Cortex of kidney (tissue), 1 donor: ENCODE data around the gene SLC6A5.

Experiments used
- DNase-seq: peaks from one replicate; lab custom pipeline; 2025; lab: John Stamatoyannopoulos, UW

The SLC6A5 gene

DNA sequence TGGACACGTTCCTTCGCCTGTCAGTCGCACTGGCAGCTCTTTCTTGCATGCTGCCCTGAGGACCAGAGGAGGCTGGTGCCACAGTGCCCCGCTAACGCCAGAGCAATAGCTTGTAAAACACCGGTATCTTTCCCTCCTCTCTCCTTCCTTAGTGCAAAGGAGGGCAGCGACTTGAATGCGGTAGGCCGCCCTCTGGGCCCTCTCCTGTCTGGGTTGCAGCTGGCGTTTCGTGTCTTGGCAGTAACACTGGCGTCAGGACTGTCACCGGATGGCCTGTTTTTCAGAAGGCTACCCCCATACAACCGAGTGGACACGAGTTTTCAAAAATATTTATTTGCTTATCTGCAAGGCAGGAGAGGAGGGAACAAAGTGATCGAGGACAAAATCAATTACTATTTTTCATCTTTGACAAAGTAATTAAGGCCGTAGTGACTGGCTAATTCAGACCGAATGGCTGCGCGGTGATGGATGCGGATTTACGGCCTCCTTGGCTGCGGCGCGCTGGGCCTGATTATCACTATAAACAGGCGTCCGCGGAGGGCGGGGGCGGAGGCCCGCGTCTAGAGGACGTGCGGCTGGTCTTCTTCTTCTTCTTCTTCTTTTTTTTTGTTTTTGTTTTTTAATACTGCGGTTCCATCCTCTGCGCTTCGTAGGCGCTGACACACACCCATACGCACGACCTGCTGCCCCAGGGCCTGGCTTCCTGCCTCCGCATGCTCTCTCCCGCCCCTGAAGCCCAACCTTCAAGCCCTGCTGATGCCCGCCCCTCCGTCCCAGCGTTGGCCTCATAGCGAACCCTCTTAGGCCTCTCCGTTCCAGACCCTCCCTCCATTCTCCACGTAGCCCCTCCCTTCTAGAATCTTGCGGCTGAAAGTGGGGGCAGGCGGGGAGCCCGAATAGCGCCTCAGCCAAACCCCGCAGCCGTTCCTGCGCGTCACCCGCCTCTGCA is 2.9 kb upstream of the SLC6A5 start:
- no peak for DNase-seq

DNA sequence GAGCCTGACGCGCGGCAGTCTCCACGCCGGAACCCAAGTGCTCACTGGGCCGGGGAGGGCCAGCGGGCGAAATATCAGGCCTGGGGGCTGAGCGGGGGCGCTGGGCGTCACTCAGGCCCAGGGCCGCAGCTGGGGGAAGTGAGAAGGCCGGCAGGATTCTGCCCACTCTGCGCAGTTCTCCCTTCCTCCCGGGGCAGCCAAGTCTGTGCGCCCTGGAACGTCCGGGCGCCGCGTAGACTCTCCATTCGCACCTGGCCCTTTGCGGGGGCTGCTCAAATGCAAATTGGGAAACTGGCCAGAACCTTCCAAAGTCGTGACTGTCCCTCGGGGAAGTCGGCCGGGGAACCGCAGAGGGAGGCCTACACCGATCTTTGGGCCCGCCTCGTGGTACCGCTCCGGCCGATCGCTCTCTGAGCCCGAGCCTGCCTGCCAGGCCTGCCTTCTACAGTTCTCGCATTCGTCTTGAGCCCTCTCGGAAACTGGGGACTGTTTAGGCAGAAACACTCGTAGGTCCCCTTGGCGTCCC is 2.2 kb upstream of the SLC6A5 start:
- DNase-seq: no peak

DNA sequence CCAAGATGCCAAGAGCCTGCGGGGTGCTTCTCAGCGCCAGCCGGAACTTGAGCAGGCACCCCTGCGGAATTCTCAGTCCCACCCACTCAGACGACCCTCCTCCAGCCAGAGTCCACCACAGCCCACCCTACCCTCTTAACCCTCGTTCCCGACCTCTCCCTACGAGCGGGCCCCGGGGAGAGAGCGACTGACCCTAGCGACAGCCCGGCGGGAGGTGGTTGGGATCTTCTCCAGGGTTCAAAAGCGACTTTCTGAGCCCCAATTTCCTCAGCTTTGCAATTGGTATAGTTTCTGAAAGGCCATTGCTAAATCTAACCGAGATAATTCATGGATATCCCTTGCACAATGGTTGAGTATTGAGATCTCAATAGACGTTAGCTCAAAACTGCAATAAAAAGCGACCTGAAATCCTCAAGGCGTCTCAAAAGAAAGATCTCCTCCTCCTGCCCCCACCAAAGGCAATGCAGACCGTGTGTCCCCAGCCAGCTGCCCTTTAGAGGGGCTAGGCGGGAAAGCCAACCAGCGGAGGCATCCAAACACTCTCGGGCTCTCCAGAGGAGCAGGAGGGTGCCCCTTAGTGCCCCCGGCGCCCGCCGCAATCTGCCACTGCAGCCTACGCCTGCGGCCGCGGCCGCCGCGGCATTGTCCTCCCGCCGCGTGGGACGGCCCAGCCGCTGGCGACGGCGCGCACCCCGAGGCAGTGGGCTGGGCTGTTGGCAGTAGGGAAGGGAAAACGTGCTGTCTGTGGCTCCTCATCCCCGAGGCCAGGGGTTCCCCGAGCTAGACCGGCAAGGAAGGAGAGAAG is 1.5 kb upstream of the SLC6A5 start:
- no peak for DNase-seq

DNA sequence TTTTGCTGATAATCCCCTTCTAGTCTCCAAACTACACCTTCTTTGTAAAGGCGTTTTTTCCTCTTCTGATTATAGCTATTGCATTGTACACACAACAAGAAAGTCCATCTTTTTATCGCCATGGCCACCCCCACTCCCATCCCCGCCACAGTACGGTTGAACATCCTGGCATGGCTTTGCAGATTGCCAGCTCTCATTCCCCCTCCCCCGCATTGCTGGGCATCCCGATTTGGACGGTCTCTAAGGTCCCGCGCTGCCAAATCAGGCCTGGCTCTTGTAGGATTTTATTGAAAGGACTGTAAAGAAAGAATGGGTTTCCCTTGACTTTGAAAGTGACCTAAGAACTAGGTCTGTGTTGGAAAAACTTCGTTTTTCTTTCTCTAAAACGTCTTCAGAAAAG is 916 bp upstream of the SLC6A5 start:
- no peak for DNase-seq

DNA sequence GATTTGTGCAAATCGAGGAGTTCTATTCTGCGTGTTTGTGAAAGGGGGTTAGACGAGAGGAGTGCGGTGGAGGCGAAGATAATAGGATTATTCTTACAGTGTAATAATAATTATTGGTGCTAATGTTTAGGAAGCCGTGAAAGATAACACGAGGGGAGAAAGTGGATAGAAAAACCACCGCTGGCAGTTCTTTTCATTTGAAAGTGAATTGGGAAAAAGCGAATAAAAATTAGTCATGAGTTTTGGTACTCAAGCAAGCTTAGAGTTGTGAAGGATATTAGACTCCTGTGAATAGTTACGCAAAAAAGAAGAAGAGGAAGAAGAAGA is 575 bp downstream of the SLC6A5 start:
- DNase-seq: no peak

DNA sequence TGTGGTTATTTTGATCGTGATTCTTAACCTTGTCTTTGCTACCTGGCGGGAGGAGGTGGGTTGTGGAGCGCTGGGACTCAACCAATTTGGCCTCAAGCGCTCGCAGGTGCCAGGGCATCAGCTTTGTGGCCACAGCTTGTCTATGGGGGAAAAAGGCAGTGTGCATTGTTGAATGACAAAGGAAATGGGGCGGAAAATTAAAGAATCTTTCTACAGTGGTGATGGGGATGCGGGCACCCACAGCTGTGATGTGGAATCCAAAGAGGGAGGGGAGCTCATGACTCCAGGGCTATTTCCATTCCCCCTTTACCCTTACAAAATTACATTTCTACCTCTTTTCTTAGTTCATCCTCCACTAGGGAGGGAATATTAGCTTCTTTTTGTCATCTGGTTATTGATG is 1.1 kb downstream of the SLC6A5 start:
- DNase-seq: no peak

DNA sequence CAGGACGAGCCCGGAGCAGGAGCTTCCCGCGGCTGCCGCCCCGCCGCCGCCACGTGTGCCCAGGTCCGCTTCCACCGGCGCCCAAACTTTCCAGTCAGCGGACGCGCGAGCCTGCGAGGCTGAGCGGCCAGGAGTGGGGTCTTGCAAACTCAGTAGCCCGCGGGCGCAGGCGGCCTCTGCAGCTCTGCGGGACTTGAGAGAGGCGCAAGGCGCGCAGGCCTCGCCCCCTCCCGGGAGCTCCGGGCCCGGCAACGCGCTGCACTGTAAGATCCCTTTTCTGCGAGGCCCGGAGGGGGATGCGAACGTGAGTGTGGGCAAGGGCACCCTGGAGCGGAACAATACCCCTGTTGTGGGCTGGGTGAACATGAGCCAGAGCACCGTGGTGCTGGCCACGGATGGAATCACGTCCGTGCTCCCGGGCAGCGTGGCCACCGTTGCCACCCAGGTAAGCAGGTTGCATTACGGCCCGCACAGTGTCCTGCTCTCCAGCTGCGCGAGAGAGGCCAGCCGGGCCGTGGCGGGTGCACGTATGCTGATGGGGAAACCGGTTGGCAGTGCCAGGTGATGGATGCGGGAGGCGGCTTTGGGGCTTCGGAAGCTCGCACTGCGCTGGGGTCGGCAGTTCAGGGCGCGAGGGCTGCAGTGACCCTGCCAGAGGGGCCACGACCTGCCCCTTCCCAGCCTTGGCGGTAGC is 2.0 kb downstream of the SLC6A5 start:
- no peak for DNase-seq

DNA sequence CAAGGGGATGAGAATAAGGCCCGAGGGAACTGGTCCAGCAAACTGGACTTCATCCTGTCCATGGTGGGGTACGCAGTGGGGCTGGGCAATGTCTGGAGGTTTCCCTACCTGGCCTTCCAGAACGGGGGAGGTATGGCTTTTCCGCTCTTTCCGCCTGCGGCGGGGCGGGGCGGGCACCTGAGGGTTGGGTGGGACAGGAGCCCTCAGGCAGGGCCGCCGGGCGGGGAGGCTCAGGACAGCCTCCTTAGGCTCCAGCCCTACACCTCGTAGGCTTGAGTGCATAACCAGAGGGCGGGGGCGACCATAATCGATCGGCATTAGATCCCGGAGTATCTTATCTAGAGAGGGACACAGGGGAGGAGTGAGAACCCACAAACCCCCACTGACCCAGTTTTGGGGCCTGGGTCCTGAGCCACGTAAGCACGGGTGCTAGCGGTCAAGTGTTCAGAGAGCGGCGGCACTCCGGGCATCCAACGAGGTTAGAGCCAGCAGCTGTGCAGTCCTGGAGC is 4.9 kb downstream of the SLC6A5 start:
- no peak for DNase-seq

DNA sequence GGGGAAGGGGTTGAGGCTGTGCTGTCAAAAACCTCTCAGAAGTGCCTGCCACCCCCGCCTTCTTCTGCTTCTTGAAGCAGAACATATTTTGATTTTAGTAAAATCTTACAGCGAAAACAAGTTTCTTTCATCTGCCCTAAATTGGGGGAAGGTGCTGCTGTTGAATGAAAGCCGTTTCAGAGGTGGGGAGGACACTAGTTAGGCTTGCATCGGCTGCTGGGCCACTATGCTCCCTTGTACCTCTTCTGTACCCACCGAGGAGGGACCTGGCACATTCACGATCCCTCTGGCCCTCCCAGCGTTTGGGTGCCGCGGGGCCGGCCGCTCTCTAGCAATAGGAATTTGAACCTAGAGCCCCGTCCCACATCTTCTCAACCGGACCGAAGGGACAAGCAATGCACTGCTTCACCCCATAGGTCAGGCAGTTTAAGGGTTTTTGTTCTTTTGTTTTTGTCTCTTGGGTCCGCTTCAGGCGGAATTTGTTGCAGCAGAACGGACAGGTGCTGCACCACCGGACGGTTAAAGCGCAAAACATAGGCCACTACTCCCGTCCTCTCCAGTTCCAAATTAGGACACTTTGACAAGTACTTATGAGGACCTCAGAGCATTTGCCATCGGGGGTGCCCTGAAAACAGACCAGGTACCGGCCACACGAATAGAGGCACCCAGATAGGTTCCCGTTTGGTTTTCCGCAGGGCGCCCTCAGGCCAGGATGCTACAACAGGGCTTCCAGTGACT is 5.6 kb downstream of the SLC6A5 start:
- DNase-seq: no peak

DNA sequence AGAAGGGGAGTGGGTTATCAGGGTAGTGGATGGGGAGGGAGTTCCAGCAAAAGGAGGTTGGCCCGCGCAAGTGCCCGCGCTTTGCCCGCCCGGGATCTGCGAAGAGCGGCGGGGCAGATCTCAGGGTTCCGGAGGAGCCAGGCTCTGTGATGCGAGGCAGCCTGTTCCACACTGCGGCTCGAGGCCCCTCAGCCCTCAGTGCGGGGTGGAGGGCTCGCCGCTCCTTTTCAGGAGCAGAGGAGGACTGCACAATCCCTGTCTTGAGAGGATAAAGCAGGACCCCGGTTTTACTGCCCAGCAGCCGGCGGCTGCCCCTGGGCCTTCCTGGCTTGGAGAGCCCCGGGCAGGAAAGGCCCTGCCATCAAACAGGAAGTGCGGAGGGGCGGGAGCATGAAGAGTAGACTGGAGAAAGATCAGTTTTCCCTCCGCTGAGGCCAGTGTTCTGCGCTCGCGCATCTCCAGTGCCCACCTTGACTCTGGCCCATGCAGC is 6.2 kb downstream of the SLC6A5 start:
- no peak for DNase-seq

DNA sequence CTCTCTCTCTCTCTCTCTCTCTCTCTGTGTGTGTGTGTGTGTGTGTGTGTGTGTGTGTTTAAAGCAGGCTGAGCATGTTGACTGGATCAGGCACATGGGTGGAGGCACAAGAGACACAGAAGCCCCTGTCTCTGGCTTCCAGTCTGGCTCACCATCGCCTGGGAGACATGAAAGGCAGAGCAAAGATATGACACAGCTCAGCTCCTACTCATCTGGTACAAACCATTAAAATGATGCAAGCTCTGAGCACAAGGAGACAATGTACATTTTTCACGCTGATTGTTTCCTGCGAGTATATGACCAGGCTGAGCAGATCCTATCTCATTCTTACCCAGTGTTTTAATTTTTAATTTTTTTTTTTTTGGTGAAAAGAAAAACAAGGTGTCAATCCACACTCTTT is 9.5 kb downstream of the SLC6A5 start:
- DNase-seq: no peak

DNA sequence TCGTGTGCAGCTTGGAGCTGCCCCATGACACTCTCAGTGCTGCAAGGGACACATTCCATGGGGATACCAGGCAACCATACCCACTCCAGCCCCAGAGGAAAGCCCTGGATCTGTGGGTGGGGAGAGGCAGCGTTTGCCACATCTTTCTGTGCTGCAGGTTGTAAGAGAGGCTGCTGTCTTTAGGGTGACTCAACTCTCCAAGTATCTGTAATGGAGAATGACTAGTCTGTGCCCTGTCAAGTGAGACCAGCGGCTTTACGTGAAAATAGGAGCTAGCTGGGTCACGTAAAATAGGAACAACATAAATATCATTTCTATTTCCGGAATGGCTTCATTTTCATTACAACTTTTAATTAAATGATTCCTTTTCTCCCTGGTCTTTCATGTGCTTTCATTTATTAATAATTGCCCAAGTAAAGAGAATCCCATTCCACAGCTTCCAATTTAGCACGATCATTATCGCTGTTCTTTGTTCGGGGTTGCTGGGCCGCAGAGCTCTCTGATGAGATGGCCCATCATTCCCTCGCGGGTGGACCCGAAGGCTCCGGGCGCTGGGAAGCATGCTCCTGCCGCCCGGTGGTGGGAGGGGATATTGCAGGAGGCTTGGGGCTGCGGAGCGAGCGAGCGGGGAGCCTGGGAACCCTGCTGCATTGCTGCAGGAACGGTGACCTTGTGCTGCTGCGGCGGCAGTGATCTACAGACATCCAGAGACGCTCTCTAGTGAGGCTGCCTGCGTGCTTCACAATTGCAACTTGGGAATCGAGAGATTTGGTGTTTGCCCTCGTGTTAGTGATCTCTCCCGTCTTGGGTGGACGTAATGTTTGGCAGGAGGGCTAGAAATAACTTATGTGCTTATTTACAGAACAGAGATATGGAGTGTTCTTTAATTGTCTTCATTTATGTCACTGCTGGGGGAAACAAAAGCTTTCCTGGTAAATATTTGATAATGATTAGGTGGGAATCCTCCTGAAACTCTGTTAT is 10.6 kb downstream of the SLC6A5 start:
- no peak for DNase-seq

DNA sequence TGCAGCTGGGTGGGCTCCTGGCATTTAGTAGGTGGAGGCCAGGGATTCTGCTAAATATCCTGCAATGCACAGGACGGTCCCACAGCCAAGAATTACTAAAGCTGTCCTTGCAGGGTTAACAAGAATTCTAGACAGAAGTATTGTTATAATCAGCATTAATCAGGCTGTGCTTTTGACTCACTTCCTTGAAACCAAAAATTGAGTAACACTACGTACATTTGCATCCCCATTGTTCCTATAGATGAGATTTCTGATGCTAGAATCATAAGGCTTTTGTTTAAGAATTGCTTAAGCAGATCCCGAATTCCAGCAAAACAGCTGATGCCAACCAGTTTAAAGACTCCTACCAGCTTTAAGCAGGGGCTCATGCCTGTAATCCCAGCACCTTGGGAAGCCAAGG is 11.4 kb downstream of the SLC6A5 start:
- DNase-seq: no peak

DNA sequence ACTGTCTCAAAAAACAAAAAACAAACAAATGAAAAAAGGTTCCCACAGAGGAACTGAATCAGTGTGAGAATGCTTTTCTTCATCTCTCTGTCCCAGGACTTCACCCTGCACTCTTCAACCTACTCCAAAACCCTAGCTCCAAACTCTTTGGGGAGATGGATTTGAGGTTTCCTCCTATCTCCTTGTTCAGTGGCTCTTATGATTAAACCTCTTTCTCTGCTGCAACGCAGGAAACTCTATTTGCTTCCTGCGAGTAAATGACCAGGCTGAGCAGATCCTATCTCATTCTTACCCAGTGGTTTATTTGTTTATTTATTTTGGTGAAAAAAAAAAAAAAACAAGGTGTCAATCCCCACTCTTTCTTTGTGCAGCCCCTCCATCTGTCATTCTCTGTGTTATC is 12.0 kb downstream of the SLC6A5 start:
- no peak for DNase-seq

DNA sequence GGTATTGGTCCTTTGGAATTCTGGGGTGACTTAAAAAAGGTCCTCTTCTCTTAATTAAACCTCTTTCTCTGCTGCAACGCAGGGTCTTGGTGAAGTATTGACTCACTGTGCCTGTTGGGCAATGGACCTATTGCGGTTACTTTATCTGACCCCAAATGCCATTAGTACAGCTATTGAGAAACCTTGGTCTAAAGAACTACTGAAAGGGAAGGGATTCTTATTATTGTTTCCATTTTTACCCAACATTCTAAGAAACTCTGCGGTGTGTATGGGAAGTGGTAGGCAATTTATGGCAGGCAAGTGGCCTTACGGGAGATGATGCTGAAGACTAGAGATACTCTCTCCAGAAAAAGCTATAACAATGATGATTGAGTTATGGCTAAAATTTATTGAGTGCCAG is 12.5 kb downstream of the SLC6A5 start:
- DNase-seq: no peak

DNA sequence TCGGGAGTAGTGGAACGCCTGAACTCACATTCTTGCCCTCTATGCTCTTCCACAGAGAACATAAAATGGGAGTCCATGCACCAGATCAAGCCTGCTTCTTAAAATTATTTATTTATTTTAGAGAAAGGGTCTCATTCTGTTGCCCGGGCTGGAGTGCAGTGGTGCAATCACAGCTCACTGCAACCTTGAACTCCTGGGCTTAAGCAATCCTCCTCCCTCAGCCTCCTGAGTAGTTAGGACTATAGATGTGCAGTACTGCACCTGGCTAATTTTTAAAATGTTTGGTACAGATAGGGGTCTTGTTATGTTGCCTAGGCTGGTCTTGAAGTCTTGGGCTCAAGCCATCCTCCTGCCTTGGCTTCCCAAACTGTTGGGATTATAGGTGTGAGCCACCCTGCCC is 13.0 kb downstream of the SLC6A5 start:
- no peak for DNase-seq

DNA sequence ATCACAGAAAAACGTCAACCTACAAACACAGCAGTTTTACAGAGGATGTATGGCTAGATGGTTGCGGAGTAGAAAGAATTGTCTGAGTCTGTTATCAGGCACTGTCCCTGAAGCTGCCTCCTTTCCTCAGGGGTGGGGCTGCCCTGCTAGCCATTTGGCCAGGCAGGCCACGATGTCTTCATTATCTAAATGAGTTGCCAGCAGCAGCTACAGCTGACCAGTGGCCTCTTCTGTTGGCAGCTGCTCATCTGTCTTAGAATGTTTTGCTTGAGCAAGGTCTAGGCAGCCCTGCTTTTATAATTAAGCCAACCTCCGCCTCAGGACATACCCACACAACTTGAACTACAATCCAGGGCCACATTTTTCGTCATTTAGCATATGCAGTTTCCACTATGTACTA is 17.5 kb downstream of the SLC6A5 start:
- DNase-seq: no peak

DNA sequence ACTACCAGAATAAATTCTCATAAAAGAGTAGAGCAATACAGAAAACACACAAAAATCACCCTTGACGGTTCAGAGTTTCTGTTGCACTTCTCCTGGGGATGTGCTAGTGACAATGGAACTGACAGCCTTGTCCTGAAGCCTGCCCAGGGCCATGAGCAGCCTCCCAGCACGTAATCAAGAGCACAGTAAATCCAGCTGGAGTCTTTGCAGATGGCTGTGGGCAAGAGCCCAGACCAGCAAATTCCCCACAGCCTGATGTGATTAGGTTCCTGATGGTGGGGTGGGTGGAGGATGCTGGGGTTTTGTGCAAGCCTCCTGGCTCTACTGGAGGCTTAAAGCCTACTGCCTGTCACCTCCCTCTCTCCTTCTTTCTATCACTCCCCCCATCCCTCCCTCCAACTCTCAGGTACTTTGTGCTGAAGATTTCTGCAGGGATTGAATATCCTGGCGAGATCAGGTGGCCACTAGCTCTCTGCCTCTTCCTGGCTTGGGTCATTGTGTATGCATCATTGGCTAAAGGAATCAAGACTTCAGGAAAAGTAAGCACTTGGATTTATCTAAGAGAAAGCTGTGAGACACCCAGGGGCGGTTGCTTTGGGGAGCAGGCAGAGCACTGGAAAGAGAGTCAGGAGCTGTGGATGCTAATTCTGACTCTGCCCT is 18.1 kb downstream of the SLC6A5 start:
- no peak for DNase-seq

DNA sequence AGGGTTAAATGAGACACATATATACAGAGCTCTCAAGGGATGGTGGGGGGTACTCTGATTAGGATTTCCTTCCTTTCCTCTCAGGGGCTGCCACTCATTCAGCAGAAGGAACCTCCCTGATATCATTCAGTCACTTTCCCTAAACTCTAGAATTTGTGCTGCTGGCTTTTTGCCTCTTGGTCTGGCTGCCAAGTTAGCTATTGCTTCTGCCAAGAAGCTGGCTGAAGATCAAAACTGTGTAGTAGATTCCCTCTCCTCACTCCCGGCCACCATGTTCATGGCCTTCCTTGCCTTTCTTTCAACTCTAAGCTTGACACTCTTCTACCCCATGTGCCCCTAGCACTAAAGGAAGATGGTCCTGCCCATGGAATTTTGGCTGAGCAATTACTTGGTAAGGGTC is 18.7 kb downstream of the SLC6A5 start:
- DNase-seq: no peak

DNA sequence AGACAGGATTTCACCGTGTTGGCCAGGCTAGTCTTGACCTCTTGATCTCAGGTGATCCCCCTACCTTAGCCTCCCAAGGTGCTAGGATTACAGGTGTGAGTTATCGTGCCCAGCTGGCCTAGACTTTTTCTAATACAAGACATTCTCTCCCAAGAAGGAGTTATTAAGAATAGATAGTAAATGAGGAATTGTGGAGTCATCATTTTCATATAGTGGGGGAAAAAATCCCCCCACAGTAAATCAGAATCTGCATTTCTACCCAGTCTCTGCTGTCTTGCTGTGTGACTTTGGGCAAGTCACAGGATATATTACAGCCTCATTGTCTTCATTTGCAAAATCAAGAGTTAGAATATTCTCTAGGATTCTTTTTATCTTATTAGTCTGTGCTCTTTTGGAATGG is 21.6 kb downstream of the SLC6A5 start:
- no peak for DNase-seq
